ENCODE data around the gene MSI2. TPM values are rescaled to one million over a fixed set of nuclear protein-coding genes. Genes with fewer than 3 reads are reported as not detected.

MSI2 gene
- total and polyA plus RNA-seq, 2 donors (not counting 3 experiments of a cell fraction or from before 2014, with no cell fraction given): 20.9 to 59.3 TPM

DNA sequence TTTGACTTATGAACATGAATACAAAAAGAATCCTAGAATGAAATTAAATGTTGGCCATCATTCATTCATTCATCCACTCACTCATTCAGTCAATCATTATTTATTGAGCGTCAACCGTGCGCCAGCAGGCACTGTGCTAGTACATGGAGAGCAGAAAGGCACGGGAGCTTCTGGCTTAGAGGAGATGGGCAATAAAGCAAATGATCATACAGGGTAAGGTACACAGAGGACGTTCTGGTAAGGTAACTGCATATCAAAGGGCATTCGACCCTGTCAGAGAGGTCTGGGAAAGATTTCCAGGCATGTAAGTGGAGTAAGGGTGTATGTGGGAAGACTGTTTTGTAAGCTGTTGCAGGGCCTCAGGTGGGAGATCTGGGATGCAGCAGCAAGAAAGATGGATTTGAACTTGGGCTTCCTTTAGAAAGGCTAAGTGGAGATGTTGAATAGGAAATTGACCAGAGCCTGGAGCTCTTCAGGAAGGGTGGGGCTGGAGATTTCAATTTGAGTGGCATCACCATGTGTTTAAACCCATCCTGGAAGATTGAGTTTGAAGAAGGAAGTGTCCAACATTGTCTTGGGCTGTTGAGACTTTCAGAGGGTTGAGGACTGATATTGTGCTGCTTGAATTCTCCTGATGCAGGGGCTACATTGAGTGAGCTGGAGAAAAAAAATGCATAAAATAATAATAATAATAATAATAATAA, 2.8 kb upstream of the MSI2 start:
- H3K9me3 ChIP-seq (replicated peaks; ENCODE audit: control insufficient read depth, insufficient read depth, low read length): no peaks in the 10 kb centered on the region
- H3K27me3 ChIP-seq (ENCODE audit: control insufficient read depth in 2 of 2, insufficient read depth in 2 of 2, low read length in 2 of 2): peaks cover under 1 to 2% of the 10 kb centered on the region in 2 experiments
- intact Hi-C loops (cut with micrococcal nuclease): loop anchor here (2.0 kb wide), 1 partner anchor 13 kb away; no protein-coding TSS in a partner anchor
- H3K9me1 ChIP-seq (replicated peaks; ENCODE audit: control insufficient read depth, extremely low read depth, insufficient read depth, low read length): no peaks in the 10 kb centered on the region
- dilution Hi-C loops (cut with MboI; ENCODE audit: extremely low pct_ligation_motif_present, low sequenced_read_pairs): no loop called here
- DNase-seq (ENCODE audit: low read depth, low spot score) (no peak), FAIRE-seq (no peak)
- H3K9ac ChIP-seq (replicated peaks; ENCODE audit: extremely low read depth, insufficient read depth, low read length): no peak overlapping the region
- no peaks in the 10 kb centered on the region for H3K79me2 ChIP-seq (ENCODE audit: control insufficient read depth, insufficient read depth, low read length)
- no peak overlapping the region for H3K27ac ChIP-seq (ENCODE audit: insufficient read depth, low read depth, low read length)
- no peaks in the 10 kb centered on the region for H4K20me1 ChIP-seq (replicated peaks; ENCODE audit: control insufficient read depth, extremely low read depth, insufficient read depth, low read length)
- peaks cover 11% of the 10 kb centered on the region for H3K4me1 ChIP-seq (ENCODE audit: control insufficient read depth, extremely low read depth, insufficient read depth, low read length)
- H3K36me3 ChIP-seq (ENCODE audit: control insufficient read depth in 2 of 2, extremely low read depth in 1 of 2, insufficient read depth in 2 of 2, low read length in 2 of 2): no peaks in the 10 kb centered on the region
- H3K4me3 ChIP-seq (replicated peaks in 1 of 3; ENCODE audit: insufficient read depth in 1 of 3, low read depth in 1 of 3, low read length in 3 of 3): no peak overlapping the region
- BruUV-seq (replicated peaks): no TSS peak
- TF ChIP-seq POLR2A (IDR thresholded peaks at IDR 0.05; ENCODE audit: low read depth, low read length) (no peak), POLR2AphosphoS5 (IDR thresholded peaks at IDR 0.05; ENCODE audit: insufficient read depth, low read depth, low read length) (no peak), GATA2 (IDR thresholded peaks at IDR 0.05; ENCODE audit: insufficient read depth, insufficient read length, low read depth, low read length) (no peak), FOS (IDR thresholded peaks at IDR 0.05; ENCODE audit: borderline replicate concordance, insufficient read depth, low read length) (no peak), MYC (IDR thresholded peaks at IDR 0.05; ENCODE audit: low read depth, low read length) (no peak), EZH2 (IDR thresholded peaks at IDR 0.05; ENCODE audit: borderline replicate concordance, low read depth, low read length, severe bottlenecking) (no peak), JUN (IDR thresholded peaks at IDR 0.05; ENCODE audit: borderline replicate concordance, insufficient read depth, insufficient read length, low read depth) (no peak)
- TF ChIP-seq, protein P1, sequence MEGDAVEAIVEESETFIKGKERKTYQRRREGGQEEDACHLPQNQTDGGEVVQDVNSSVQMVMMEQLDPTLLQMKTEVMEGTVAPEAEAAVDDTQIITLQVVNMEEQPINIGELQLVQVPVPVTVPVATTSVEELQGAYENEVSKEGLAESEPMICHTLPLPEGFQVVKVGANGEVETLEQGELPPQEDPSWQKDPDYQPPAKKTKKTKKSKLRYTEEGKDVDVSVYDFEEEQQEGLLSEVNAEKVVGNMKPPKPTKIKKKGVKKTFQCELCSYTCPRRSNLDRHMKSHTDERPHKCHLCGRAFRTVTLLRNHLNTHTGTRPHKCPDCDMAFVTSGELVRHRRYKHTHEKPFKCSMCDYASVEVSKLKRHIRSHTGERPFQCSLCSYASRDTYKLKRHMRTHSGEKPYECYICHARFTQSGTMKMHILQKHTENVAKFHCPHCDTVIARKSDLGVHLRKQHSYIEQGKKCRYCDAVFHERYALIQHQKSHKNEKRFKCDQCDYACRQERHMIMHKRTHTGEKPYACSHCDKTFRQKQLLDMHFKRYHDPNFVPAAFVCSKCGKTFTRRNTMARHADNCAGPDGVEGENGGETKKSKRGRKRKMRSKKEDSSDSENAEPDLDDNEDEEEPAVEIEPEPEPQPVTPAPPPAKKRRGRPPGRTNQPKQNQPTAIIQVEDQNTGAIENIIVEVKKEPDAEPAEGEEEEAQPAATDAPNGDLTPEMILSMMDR (IDR thresholded peaks at IDR 0.05; ENCODE audit: extremely low read depth in 1 of 2, insufficient read depth in 1 of 2, low read depth in 1 of 2, low read length in 2 of 2): no peak
- TF ChIP-seq, protein P2, sequence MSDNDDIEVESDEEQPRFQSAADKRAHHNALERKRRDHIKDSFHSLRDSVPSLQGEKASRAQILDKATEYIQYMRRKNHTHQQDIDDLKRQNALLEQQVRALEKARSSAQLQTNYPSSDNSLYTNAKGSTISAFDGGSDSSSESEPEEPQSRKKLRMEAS (IDR thresholded peaks at IDR 0.05; ENCODE audit: insufficient read depth, insufficient read length): no peak
- ChIA-PET CTCF (interaction anchor here (0.7 to 2.2 kb wide), 3 partner anchors 10 to 262 kb away, joined by 3 to 43 read pairs (median 3); no protein-coding TSS in a partner anchor), POLR2A (no interaction called here)
- no peak overlapping the region for H2AFZ ChIP-seq (ENCODE audit: low read depth, low read length)
- H3K4me2 ChIP-seq (ENCODE audit: insufficient read depth, low read length): no peak overlapping the region

Data from endothelial cell of umbilical vein (primary cell).